GM19351 (cell line): Measurements from ENCODE around the gene RCAN1.

ENCODE experiments used
- ATAC-seq: cut with Tn5 transposase; IDR thresholded peaks from one replicate; pipeline ENCODE4 v1.9.1; 2021; ENCODE audit warnings: mild to moderate bottlenecking, moderate library complexity; ENCODE audit not compliant: unreplicated experiment

RCAN1 gene

GRCh38 chr21:34614628-34615486, at the start of gene RCAN1:
TSS of gene RCAN1 (minus strand) at chr21:34615113. CDS start at chr21:34615011, 102 bp downstream.
- ATAC-seq: peak; percentile 91

- ATAC-seq: no peak
These were observed 46.9 kb upstream of the RCAN1 start for GRCh38 chr21:34661848-34662247.

- ATAC-seq: no peak
These were observed 38.6 kb upstream of the RCAN1 start for GRCh38 chr21:34653522-34653921.

GRCh38 chr21:34651642-34652041, 36.7 kb upstream of the RCAN1 start:
- no peak for ATAC-seq

GRCh38 chr21:34650861-34651431, 36.0 kb upstream of the RCAN1 start:
- ATAC-seq: no peak

GRCh38 chr21:34649400-34649799, 34.5 kb upstream of the RCAN1 start:
- ATAC-seq: no peak

GRCh38 chr21:34648739-34649297, 33.9 kb upstream of the RCAN1 start:
- no peak for ATAC-seq

GRCh38 chr21:34647555-34647954, 32.6 kb upstream of the RCAN1 start:
- ATAC-seq: no peak

- no peak for ATAC-seq
These were observed 29.9 kb upstream of the RCAN1 start for GRCh38 chr21:34644825-34645224.

- ATAC-seq: peak; percentile 58
These were observed 27.5 kb upstream of the RCAN1 start for GRCh38 chr21:34642211-34643075.

GRCh38 chr21:34640858-34641257, 25.9 kb upstream of the RCAN1 start:
- ATAC-seq: no peak

- ATAC-seq: peak; percentile 49
These were observed 25.2 kb upstream of the RCAN1 start for GRCh38 chr21:34639882-34640788.

GRCh38 chr21:34639250-34639649, 24.3 kb upstream of the RCAN1 start:
- ATAC-seq: no peak

GRCh38 chr21:34636961-34637360, 22.0 kb upstream of the RCAN1 start:
- ATAC-seq: no peak

GRCh38 chr21:34635307-34635706, 20.4 kb upstream of the RCAN1 start:
- no peak for ATAC-seq

- ATAC-seq: no peak
These were observed 17.6 kb upstream of the RCAN1 start for GRCh38 chr21:34632498-34632897.

GRCh38 chr21:34630536-34631143, 15.7 kb upstream of the RCAN1 start:
- no peak for ATAC-seq

GRCh38 chr21:34626131-34626530, 11.2 kb upstream of the RCAN1 start:
- ATAC-seq: no peak

- ATAC-seq: no peak
These were observed 10.2 kb upstream of the RCAN1 start for GRCh38 chr21:34625030-34625593.
